Adrenal gland (tissue), 12 donors: ENCODE results near the gene PIP5KL1. TPM values are rescaled to one million over a fixed set of nuclear protein-coding genes. Genes with fewer than 3 reads are reported as not detected.
A peak's percentile ranks its signal among the peaks of the same experiment; 100 is the strongest.

ENCODE experiments used
- DNase-seq, 7 donors: peaks; one replicate each; pipeline ENCODE4 v3.0.0-alpha.2; 2019 to 2020
- H3K27ac ChIP-seq, 5 donors: fragments of 200-600 bp; sonication (generic) in 4 of 5; 1 replicate in 3 of 5; 2 replicates in 2 of 5; pipeline versions ENCODE4 v1.5.1 to v1.8.0; 2016 to 2020; ENCODE audit warnings: mild to moderate bottlenecking in 1 of 5
- H3K27me3 ChIP-seq: fragments of 200-600 bp; 2 replicates; pipeline ENCODE4 v1.8.0; 2021
- H3K36me3 ChIP-seq, 2 donors: fragments of 200-600 bp; replicated peaks in 1 of 2; 1 replicate in 1 of 2; 2 replicates in 1 of 2; pipeline versions ENCODE4 v1.5.1 to v1.8.0; 2018 to 2022
- H3K4me1 ChIP-seq, 2 donors: fragments of 200-600 bp; replicated peaks in 1 of 2; 1 replicate in 1 of 2; 2 replicates in 1 of 2; pipeline versions ENCODE4 v1.5.1 to v1.8.0; 2018 to 2021
- H3K4me3 ChIP-seq, 4 donors: fragments of 200-600 bp; sonication (generic) in 3 of 4; one replicate each; pipeline ENCODE4 v1.5.1; 2016 to 2018
- H3K9me3 ChIP-seq, 3 donors: fragments of 200-600 bp; sonication (generic) in 1 of 3; replicated peaks in 1 of 3; 1 replicate in 2 of 3; 2 replicates in 1 of 3; pipeline versions ENCODE4 v1.5.1 to v1.8.0; 2016 to 2021
- CTCF ChIP-seq, 6 experiments: fragments of 450-650 bp in 4 of 6; fragments of 200-600 bp in 2 of 6; sonication (generic) in 1 of 6; IDR thresholded peaks; 1 replicate in 5 of 6; 2 replicates in 1 of 6; pipeline versions ENCODE4 v1.5.1 to v1.8.0; 2016 to 2021; ENCODE audit warnings: antibody characterized with exemption in 6 of 6, mild to moderate bottlenecking in 2 of 6, moderate library complexity in 1 of 6
- POLR2A ChIP-seq, 2 donors: fragments of 450-650 bp; IDR thresholded peaks; one replicate each; pipeline ENCODE4 v1.6.1; 2017; ENCODE audit warnings: antibody characterized with exemption in 2 of 2, mild to moderate bottlenecking in 2 of 2, moderate library complexity in 1 of 2
- WGBS, 4 donors: extraction: QIAGEN DNeasy Blood & Tissue Kit in 2 of 4; methylation state at CpG; one replicate each; pipeline versions ENCODE4 v1.1.5 to v1.1.7; 2013 to 2017; 5-methylcytosine and 5-hydroxymethylcytosine counted together
- intact Hi-C, 2 donors: fragments of 100-400 bp; cut with DNase I; formaldehyde crosslinking; loops; one replicate each; pipeline versions ENCODE4 v1.14.1 to v1.15.0; 2022 to 2023
- polyA plus RNA-seq, 3 donors: library from polyadenylated mRNA; stranded (reverse); fragments of 200-250 nt in 2 of 3; fragments of 350-450 nt in 1 of 3; fragmentation: Illumina TruSeq in 1 of 3; extraction: RNeasy Lipid Tissue Mini Kit (QIAGEN cat#74804) in 1 of 3; gene quantifications; one replicate each; pipeline ENCODE4 v1.2.3, GENCODE V29; 2013 to 2014
- total RNA-seq, 9 donors: library from RNA; depleted of rRNA in 4 of 9; stranded (reverse); fragments of >200 nt in 4 of 9; fragments of 120-200 nt in 1 of 9; fragmentation: NEBNext Ultra II Directional in 1 of 9; extraction: Animal tissue kit (Norgen Biotek cat#: 25700) in 1 of 9; gene quantifications; one replicate each; pipeline versions ENCODE4 v1.1.0 to v1.2.4, GENCODE V29; 2013 to 2023
- donor health status: healthy with polysubstance abuse.
- donor health status: Bipolar disorder and iron deficiency.
- donor health status: DM: yes; HTN: yes; CAD: no.
- donor health status: DM: no; HTN: no; CAD: no.
- donor health status: DM: no; HTN: no; CAD: no.
- donor health status: DM: yes; HTN: yes; CAD: no.

The PIP5KL1 gene
- total and polyA plus RNA-seq, 12 donors, result 0.19 to 2.3 (median 0.83) TPM; not detected in 3

GRCh38 chr9:127918183-127919107 lies 12.1 kb downstream of the PIP5KL1 start:
- H3K4me1 ChIP-seq, result peaks cover 24 to 56% of the 10 kb centered on the region in 2 donors
- H3K4me3 ChIP-seq, result no peak overlapping the region
- H3K27ac ChIP-seq, result peak overlapping the region; percentile 46 to 90 (median 78)
- H3K27me3 ChIP-seq, result no peaks in the 10 kb centered on the region
- intact Hi-C loops, result no loop called here
- 85 to 93% (median 87%) methylated on average over 7 to 8 of the region's 8 CpGs for WGBS, 4 donors
- peak in 1 of 7 donors; percentile 67 for DNase-seq
- no peaks in the 10 kb centered on the region for H3K36me3 ChIP-seq
- no peaks in the 10 kb centered on the region for H3K9me3 ChIP-seq
- TF ChIP-seq POLR2A (IDR thresholded peaks at IDR 0.05), result no peak
- TF ChIP-seq CTCF (IDR thresholded peaks at IDR 0.05), result no peak

GRCh38 chr9:127917603-127918002 lies 13.0 kb downstream of the PIP5KL1 start:
- Histone ChIP-seq H3K27ac (peak overlapping the region in 2 of 5 donors; percentile 78 to 90), H3K4me3 (peak overlapping the region in 1 of 4 donors; percentile 61)
- DNase-seq, result no peak

GRCh38 chr9:127916720-127917581 lies 13.6 kb downstream of the PIP5KL1 start, which contains the start of gene ST6GALNAC4:
Gene ST6GALNAC4, minus strand, starts transcription at chr9:127917041. Its CDS starts 622 bp downstream, at chr9:127916419.
- H3K27ac ChIP-seq, result peak within 1 kb of the TSS in 2 of 5 donors; percentile 78 to 90
- no peak for TF ChIP-seq CTCF (IDR thresholded peaks at IDR 0.05)
- no peak for TF ChIP-seq POLR2A (IDR thresholded peaks at IDR 0.05)

More at GRCh38 chr9:127917603-127918002, 13.0 kb downstream of the PIP5KL1 start:
- H3K27me3 ChIP-seq, result no peaks in the 10 kb centered on the region
- WGBS, 4 donors, result 48 to 56% (median 51%) methylated on average over 6 of the region's 6 CpGs
- no peaks in the 10 kb centered on the region for H3K9me3 ChIP-seq
- H3K36me3 ChIP-seq, result peaks cover 0 to 8% of the 10 kb centered on the region in 2 donors
- TF ChIP-seq POLR2A (IDR thresholded peaks at IDR 0.05), result no peak
- no peak for TF ChIP-seq CTCF (IDR thresholded peaks at IDR 0.05)
- peaks cover 24 to 56% of the 10 kb centered on the region in 2 donors for H3K4me1 ChIP-seq
- intact Hi-C loops, result no loop called here

More at GRCh38 chr9:127916720-127917581, 13.6 kb downstream of the PIP5KL1 start, which contains the start of gene ST6GALNAC4:
- H3K36me3 ChIP-seq, result peaks cover 0 to 15% of the 10 kb centered on the region in 2 donors
- H3K9me3 ChIP-seq, result no peaks in the 10 kb centered on the region
- peak; percentile 93 to 97 (median 95) for DNase-seq
- no peaks in the 10 kb centered on the region for H3K27me3 ChIP-seq
- peak within 1 kb of the TSS in 2 of 4 donors; percentile 42 to 61 for H3K4me3 ChIP-seq
- H3K4me1 ChIP-seq, result peaks cover 24 to 54% of the 10 kb centered on the region in 2 donors
- intact Hi-C loops, result no loop called here
- WGBS, 4 donors, result 1 to 2% (median 2%) methylated on average over 17 to 71 of the region's 71 CpGs
